Measurements from ENCODE around the gene FGF8.

GRCh38 chr10:101723176-101723575 is 52.7 kb downstream of the FGF8 start:
- TF ChIP-seq, protein P1, sequence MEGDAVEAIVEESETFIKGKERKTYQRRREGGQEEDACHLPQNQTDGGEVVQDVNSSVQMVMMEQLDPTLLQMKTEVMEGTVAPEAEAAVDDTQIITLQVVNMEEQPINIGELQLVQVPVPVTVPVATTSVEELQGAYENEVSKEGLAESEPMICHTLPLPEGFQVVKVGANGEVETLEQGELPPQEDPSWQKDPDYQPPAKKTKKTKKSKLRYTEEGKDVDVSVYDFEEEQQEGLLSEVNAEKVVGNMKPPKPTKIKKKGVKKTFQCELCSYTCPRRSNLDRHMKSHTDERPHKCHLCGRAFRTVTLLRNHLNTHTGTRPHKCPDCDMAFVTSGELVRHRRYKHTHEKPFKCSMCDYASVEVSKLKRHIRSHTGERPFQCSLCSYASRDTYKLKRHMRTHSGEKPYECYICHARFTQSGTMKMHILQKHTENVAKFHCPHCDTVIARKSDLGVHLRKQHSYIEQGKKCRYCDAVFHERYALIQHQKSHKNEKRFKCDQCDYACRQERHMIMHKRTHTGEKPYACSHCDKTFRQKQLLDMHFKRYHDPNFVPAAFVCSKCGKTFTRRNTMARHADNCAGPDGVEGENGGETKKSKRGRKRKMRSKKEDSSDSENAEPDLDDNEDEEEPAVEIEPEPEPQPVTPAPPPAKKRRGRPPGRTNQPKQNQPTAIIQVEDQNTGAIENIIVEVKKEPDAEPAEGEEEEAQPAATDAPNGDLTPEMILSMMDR (IDR thresholded peaks at IDR 0.05) = no peak
- TF ChIP-seq POLR2AphosphoS5 (IDR thresholded peaks at IDR 0.05) = no peak

Measured in breast epithelium (tissue), 3 donors.